GM19043 (cell line): ENCODE data around the gene SNX13.
A peak's percentile ranks its signal among the peaks of the same experiment; 100 is the strongest.

Experiments
- ATAC-seq: cut with Tn5 transposase; IDR thresholded peaks from one replicate; pipeline ENCODE4 v1.9.1; 2021; ENCODE audit warnings: low read depth; ENCODE audit not compliant: unreplicated experiment

SNX13 gene

GRCh38 chr7:17940302-17940883 lies at the start of gene SNX13:
SNX13 (minus strand) TSS chr7:17940494; CDS start chr7:17940295, 199 bp downstream.
- peak; percentile 88 for ATAC-seq

- no peak for ATAC-seq
Observed at GRCh38 chr7:17989546-17989945, 49.3 kb upstream of the SNX13 start.

GRCh38 chr7:17988858-17989257 lies 48.6 kb upstream of the SNX13 start:
- no peak for ATAC-seq

GRCh38 chr7:17988141-17988540 lies 47.8 kb upstream of the SNX13 start:
- no peak for ATAC-seq

GRCh38 chr7:17986851-17987250 lies 46.6 kb upstream of the SNX13 start:
- ATAC-seq = no peak

GRCh38 chr7:17985473-17986239 lies 45.4 kb upstream of the SNX13 start:
- no peak for ATAC-seq

GRCh38 chr7:17984288-17984687 lies 44.0 kb upstream of the SNX13 start:
- no peak for ATAC-seq

GRCh38 chr7:17983221-17984062 lies 43.1 kb upstream of the SNX13 start:
- ATAC-seq = no peak

- ATAC-seq = no peak
Observed at GRCh38 chr7:17976952-17977351, 36.7 kb upstream of the SNX13 start.

GRCh38 chr7:17971411-17971810 lies 31.1 kb upstream of the SNX13 start:
- ATAC-seq = no peak

GRCh38 chr7:17968791-17969715 lies 28.8 kb upstream of the SNX13 start:
- ATAC-seq = no peak

- no peak for ATAC-seq
Observed at GRCh38 chr7:17966706-17967105, 26.4 kb upstream of the SNX13 start.

GRCh38 chr7:17965603-17966002 lies 25.3 kb upstream of the SNX13 start:
- ATAC-seq = no peak

- no peak for ATAC-seq
Observed at GRCh38 chr7:17963281-17963680, 23.0 kb upstream of the SNX13 start.

- no peak for ATAC-seq
Observed at GRCh38 chr7:17962652-17963051, 22.4 kb upstream of the SNX13 start.

GRCh38 chr7:17957871-17958270 lies 17.6 kb upstream of the SNX13 start:
- ATAC-seq = no peak

- peak; percentile 99 for ATAC-seq
Observed at GRCh38 chr7:17952387-17952786, 12.1 kb upstream of the SNX13 start.

GRCh38 chr7:17951742-17952254 lies 11.5 kb upstream of the SNX13 start:
- ATAC-seq = no peak

- ATAC-seq = no peak
Observed at GRCh38 chr7:17948526-17949238, 8.4 kb upstream of the SNX13 start.
